ENCODE data around the gene COBLL1. TPM values are rescaled to one million over a fixed set of nuclear protein-coding genes. Genes with fewer than 3 reads are reported as not detected.

COBLL1 gene
- total and polyA plus RNA-seq, 2 of the 4 experiments (the other 2 are of a cell fraction) = 0.79 to 1.1 TPM

Small RNA genes within 50 kb of the gene (microRNA-seq; reads per million reads assigned to microRNA genes)
- gene RNA5SP110 (ENCODE audit: insufficient read depth, insufficient read length) = not detected
- gene SNORA70F (ENCODE audit: insufficient read depth, insufficient read length) = not detected

Small RNA genes within 50 kb of the gene (small RNA-seq; reads per million reads assigned to genes)
- gene RNA5SP110 = 0 reads per million in 5 experiments
- gene SNORA70F = 0 reads per million in 5 experiments

Other genes starting within 250 kb of the COBLL1 start
- gene GRB14, start 220.3 kb downstream of the COBLL1 start, total RNA-seq (2012; rRNA removed) = not detected in 2 replicates
- gene GRB14, start 220.3 kb downstream of the COBLL1 start, polyA plus RNA-seq (2012; rRNA removed) = not detected in 2 replicates
- gene SLC38A11, start 113.7 kb upstream of the COBLL1 start, total RNA-seq (2012; rRNA removed) = under 0.01 and 0.18 TPM in 2 replicates
- 0.07 and 0.21 TPM in 2 replicates for gene SLC38A11, start 113.7 kb upstream of the COBLL1 start, polyA plus RNA-seq (2012; rRNA removed)